Kidney (tissue), 14 donors: ENCODE measurements around the gene C2orf76. TPM values are rescaled to one million over a fixed set of nuclear protein-coding genes. Genes with fewer than 3 reads are reported as not detected.

Experiments
- DNase-seq, 5 donors: peaks; one replicate each; pipeline ENCODE4 v3.0.0-alpha.2; 2013 to 2020
- FAIRE-seq: peaks from 2 replicates; lab custom pipeline; 2012; peaks lifted over from hg19 to GRCh38; lab: Jason Lieb, UNC
- H3K27ac ChIP-seq, 2 donors: one replicate each; pipeline ENCODE4 v1.7.0; 2013; ENCODE audit warnings: low read depth in 2 of 2, low read length in 2 of 2, inconsistent platforms in 1 of 2
- H3K27me3 ChIP-seq: one replicate; pipeline ENCODE4 v1.7.1; 2013; ENCODE audit warnings: low read length, inconsistent platforms; ENCODE audit not compliant: control insufficient read depth, insufficient read depth
- H3K36me3 ChIP-seq, 3 donors: one replicate each; pipeline versions ENCODE4 v1.7.0 to v1.7.1; 2013; ENCODE audit warnings: low read length in 3 of 3, control low read depth in 1 of 3, inconsistent platforms in 1 of 3; ENCODE audit not compliant: insufficient read depth in 3 of 3, control insufficient read depth in 2 of 3
- H3K4me1 ChIP-seq, 3 donors: one replicate each; pipeline versions ENCODE4 v1.7.0 to v1.7.1; 2013; ENCODE audit warnings: low read length in 3 of 3, inconsistent platforms in 1 of 3, low read depth in 1 of 3; ENCODE audit not compliant: control insufficient read depth in 2 of 3, insufficient read depth in 2 of 3
- H3K4me3 ChIP-seq, 3 donors: one replicate each; pipeline versions ENCODE4 v1.7.0 to v1.8.1; 2013; ENCODE audit warnings: low read length in 3 of 3, control low read depth in 1 of 3, inconsistent platforms in 1 of 3
- H3K9ac ChIP-seq, 3 donors: one replicate each; pipeline versions ENCODE4 v1.7.0 to v1.7.1; 2013; ENCODE audit warnings: low read length in 3 of 3, control low read depth in 1 of 3, inconsistent platforms in 1 of 3
- H3K9me3 ChIP-seq, 3 donors: one replicate each; pipeline versions ENCODE4 v1.7.0 to v1.7.1; 2013; ENCODE audit warnings: low read length in 3 of 3, control low read depth in 1 of 3, inconsistent platforms in 1 of 3; ENCODE audit not compliant: control insufficient read depth in 2 of 3, insufficient read depth in 1 of 3
- intact Hi-C: fragments of 100-400 bp; cut with DNase I; formaldehyde crosslinking; loops from one replicate; pipeline ENCODE4 v1.11.1; 2022
- polyA plus RNA-seq: library from polyadenylated mRNA; stranded (reverse); fragments of 350-450 nt; fragmentation: Illumina TruSeq; extraction: RNeasy Lipid Tissue Mini Kit (QIAGEN cat#74804); gene quantifications from one replicate; pipeline ENCODE4 v1.2.3, GENCODE V29; 2014; ENCODE audit warnings: low read depth, low replicate concordance; ENCODE audit not compliant: insufficient read depth
- total RNA-seq: library from RNA; stranded (reverse); fragmentation: NEBNext Ultra II Directional; extraction: Animal tissue kit (Norgen Biotek cat#: 25700); gene quantifications from one replicate; pipeline ENCODE4 v1.2.1, GENCODE V29; 2021
- TF ChIP-seq, protein P1 (sequence below): IDR thresholded peaks from 3 replicates; pipeline ENCODE4 v1.5.1; 2012; ENCODE audit warnings: mild to moderate bottlenecking, moderate library complexity, borderline replicate concordance; ENCODE audit not compliant: insufficient read depth; ENCODE audit errors: extremely low read depth
- donor health status: control.
- donor health status: control.
- donor health status: control.
- donor health status: control.
- donor health status: control.
- donor health status: DM: yes; HTN: yes; CAD: no.
- donor health status: Normal renal cell carcinoma (clear cell type).

The C2orf76 gene
- total and polyA plus RNA-seq, 2 donors from 2014 or later, result 12.4 to 31.3 TPM

DNA sequence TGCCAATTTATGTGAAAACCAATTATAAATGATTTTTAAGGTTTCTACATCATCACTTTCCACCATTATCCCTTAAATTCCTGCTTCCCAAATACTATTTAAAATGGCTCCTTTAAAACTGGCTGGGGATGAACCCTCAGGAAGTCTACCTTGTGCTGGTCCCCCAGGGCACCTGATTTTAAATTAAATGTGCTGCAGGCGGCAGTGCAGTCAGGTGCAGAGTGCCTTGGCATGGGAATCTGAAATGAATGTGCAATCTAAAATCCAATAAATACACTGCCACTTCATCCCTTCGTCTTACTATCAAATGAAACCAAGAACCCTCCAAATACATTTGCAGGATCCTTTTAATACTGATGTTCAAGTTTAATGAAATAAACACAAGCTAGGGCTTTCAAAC lies 61.8 kb downstream of the C2orf76 start:
- TF ChIP-seq, protein P1, sequence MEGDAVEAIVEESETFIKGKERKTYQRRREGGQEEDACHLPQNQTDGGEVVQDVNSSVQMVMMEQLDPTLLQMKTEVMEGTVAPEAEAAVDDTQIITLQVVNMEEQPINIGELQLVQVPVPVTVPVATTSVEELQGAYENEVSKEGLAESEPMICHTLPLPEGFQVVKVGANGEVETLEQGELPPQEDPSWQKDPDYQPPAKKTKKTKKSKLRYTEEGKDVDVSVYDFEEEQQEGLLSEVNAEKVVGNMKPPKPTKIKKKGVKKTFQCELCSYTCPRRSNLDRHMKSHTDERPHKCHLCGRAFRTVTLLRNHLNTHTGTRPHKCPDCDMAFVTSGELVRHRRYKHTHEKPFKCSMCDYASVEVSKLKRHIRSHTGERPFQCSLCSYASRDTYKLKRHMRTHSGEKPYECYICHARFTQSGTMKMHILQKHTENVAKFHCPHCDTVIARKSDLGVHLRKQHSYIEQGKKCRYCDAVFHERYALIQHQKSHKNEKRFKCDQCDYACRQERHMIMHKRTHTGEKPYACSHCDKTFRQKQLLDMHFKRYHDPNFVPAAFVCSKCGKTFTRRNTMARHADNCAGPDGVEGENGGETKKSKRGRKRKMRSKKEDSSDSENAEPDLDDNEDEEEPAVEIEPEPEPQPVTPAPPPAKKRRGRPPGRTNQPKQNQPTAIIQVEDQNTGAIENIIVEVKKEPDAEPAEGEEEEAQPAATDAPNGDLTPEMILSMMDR, result no peak
- no peak overlapping the region for H3K27ac ChIP-seq
- no peaks in the 10 kb centered on the region for H3K27me3 ChIP-seq
- H3K36me3 ChIP-seq, result no peaks in the 10 kb centered on the region
- H3K4me1 ChIP-seq, result no peaks in the 10 kb centered on the region
- intact Hi-C loops, result no loop called here
- no peak for DNase-seq
- FAIRE-seq, result no peak
- no peak overlapping the region for H3K4me3 ChIP-seq
- H3K9ac ChIP-seq, result no peak overlapping the region
- no peaks in the 10 kb centered on the region for H3K9me3 ChIP-seq

DNA sequence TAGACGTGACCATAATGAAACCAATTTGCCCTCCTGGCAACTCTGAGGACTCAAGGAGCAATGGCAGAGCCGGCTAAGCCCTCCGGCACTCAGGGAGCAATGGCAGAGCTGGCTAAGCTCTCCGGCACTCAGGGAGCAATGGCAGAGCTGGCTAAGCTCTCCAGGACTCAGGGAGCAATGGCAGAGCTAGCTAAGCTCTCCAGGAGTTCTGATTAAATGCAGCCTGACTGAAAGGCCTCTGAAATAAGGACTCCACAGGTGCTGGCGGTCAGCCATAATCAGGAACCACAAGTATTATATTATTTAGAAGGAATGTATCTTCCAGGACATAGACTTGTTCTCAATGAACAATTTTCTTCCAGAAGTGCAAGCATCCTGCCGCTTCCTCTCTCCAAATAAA lies 65.2 kb downstream of the C2orf76 start:
- Histone ChIP-seq H3K9ac (no peak overlapping the region), H3K4me3 (no peak overlapping the region), H3K36me3 (no peaks in the 10 kb centered on the region), H3K27ac (no peak overlapping the region), H3K27me3 (no peaks in the 10 kb centered on the region), H3K9me3 (no peaks in the 10 kb centered on the region), H3K4me1 (no peaks in the 10 kb centered on the region)
- TF ChIP-seq, protein P1, result no peak
- intact Hi-C loops, result no loop called here
- DNase-seq (no peak), FAIRE-seq (no peak)

DNA sequence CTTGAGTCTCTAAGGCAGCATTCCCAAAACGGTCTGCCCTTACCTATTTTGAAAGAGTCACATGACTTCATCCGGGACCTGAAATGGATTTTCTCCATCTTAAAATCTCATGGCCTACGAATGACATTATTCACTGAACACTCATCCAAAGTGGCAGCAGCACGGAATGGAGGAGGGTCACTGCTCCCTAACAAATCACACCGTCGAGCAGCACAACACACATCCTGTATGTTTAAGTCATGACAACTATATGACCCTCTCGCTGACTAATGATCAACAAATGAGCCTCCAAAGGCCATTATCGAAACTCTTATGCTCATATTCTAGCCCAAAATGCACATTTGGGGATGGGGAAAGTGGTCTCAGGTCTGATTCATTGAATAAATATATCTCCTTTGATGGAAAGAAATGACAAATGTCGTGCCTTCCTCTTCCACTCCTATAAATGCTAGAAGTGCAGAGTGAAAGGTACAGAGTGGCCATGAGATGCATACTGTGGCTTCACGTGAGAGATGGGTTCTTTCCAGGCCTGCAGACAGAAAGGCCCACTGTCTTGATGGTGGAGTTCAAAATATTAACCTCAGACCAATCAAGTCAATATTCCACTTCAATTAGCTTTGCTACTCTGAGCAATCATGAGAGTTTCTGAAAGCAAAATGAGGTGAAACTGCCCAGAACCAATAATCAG lies 70.8 kb downstream of the C2orf76 start:
- TF ChIP-seq, protein P1, result no peak
- intact Hi-C loops, result no loop called here
- DNase-seq (no peak), FAIRE-seq (no peak)
- Histone ChIP-seq H3K4me1 (no peaks in the 10 kb centered on the region), H3K27me3 (no peaks in the 10 kb centered on the region), H3K27ac (no peak overlapping the region), H3K9me3 (no peaks in the 10 kb centered on the region), H3K9ac (no peak overlapping the region), H3K4me3 (no peak overlapping the region), H3K36me3 (no peaks in the 10 kb centered on the region)

DNA sequence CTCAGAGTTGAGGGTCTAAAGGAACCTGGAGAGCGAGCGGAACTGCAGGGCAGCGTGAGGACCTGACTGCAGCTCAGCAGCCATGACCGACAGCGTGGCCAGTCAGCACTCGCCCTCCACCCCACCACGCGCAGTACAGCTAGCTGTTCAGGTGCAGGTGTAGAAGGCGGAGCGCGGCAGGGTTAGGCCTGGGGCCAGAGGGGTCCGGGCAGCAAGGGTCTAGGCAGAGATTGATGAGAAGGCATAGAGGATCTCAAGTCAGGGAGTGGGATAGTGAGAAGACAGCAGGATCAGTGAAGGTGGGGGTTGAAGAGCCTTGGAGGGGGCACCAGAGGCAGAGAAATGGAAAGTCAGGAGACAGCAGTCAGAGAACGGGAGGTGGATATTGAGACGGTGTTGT lies 72.0 kb downstream of the C2orf76 start:
- no peak overlapping the region for H3K9ac ChIP-seq
- H3K4me3 ChIP-seq, result no peak overlapping the region
- intact Hi-C loops, result no loop called here
- TF ChIP-seq, protein P1, result no peak
- no peaks in the 10 kb centered on the region for H3K36me3 ChIP-seq
- H3K4me1 ChIP-seq, result no peaks in the 10 kb centered on the region
- no peaks in the 10 kb centered on the region for H3K9me3 ChIP-seq
- no peak for FAIRE-seq
- H3K27me3 ChIP-seq, result no peaks in the 10 kb centered on the region
- DNase-seq, result no peak
- no peak overlapping the region for H3K27ac ChIP-seq
